Hepatocyte (in vitro differentiated cells): ENCODE data around the gene ADORA2A. TPM values are rescaled to one million over a fixed set of nuclear protein-coding genes. Genes with fewer than 3 reads are reported as not detected.
A peak's percentile ranks its signal among the peaks of the same experiment; 100 is the strongest.

Experiments
- DNase-seq: peaks from one replicate; pipeline ENCODE4 v3.0.0-alpha.2; 2016; ENCODE audit warnings: low spot score
- H2AFZ ChIP-seq: fragments of 200-600 bp; sonication (generic); 2 replicates; pipeline ENCODE4 v1.6.0; 2016; ENCODE audit warnings: antibody characterized with exemption, mild to moderate bottlenecking
- H3K27ac ChIP-seq: fragments of 200-600 bp; sonication (generic); 2 replicates; pipeline ENCODE4 v1.5.1; 2016; ENCODE audit warnings: mild to moderate bottlenecking
- H3K27me3 ChIP-seq: fragments of 200-600 bp; sonication (generic); 2 replicates; pipeline ENCODE4 v1.6.1; 2016
- H3K36me3 ChIP-seq: fragments of 200-600 bp; sonication (generic); replicated peaks from 2 replicates; pipeline ENCODE4 v1.5.1; 2016; ENCODE audit warnings: low read depth; ENCODE audit not compliant: insufficient read depth
- H3K4me1 ChIP-seq: fragments of 200-600 bp; sonication (generic); 2 replicates; pipeline ENCODE4 v1.5.1; 2016; ENCODE audit warnings: mild to moderate bottlenecking, moderate library complexity; ENCODE audit not compliant: insufficient read depth
- H3K4me2 ChIP-seq: fragments of 200-600 bp; sonication (generic); 2 replicates; pipeline ENCODE4 v1.6.0; 2016
- H3K4me3 ChIP-seq: fragments of 200-600 bp; sonication (generic); 2 replicates; pipeline ENCODE4 v1.5.1; 2016; ENCODE audit warnings: mild to moderate bottlenecking
- H3K79me2 ChIP-seq: fragments of 200-600 bp; sonication (generic); 2 replicates; pipeline ENCODE4 v1.6.0; 2017; ENCODE audit warnings: mild to moderate bottlenecking
- H3K9me2 ChIP-seq: fragments of 200-600 bp; sonication (generic); replicated peaks from 2 replicates; pipeline ENCODE4 v1.6.0; 2017; ENCODE audit warnings: mild to moderate bottlenecking; ENCODE audit not compliant: insufficient read depth
- H3K9me3 ChIP-seq: fragments of 200-600 bp; sonication (generic); 2 replicates; pipeline ENCODE4 v1.5.1; 2016; ENCODE audit warnings: low read depth, mild to moderate bottlenecking
- H4K20me1 ChIP-seq: fragments of 200-600 bp; sonication (generic); 2 replicates; pipeline ENCODE4 v1.6.0; 2016; ENCODE audit warnings: mild to moderate bottlenecking; ENCODE audit not compliant: insufficient read depth, poor library complexity, severe bottlenecking
- CTCF ChIP-seq: fragments of 200-600 bp; sonication (generic); IDR thresholded peaks from 2 replicates; pipeline ENCODE4 v1.5.1; 2016; ENCODE audit warnings: antibody characterized with exemption, mild to moderate bottlenecking; ENCODE audit not compliant: poor library complexity
- EZH2 ChIP-seq: fragments of 200-600 bp; sonication (generic); IDR thresholded peaks from 2 replicates; pipeline ENCODE4 v1.6.1; 2016; ENCODE audit warnings: antibody characterized with exemption, mild to moderate bottlenecking, borderline replicate concordance
- EZH2phosphoT487 ChIP-seq: fragments of 200-600 bp; sonication (generic); IDR thresholded peaks from one replicate; pipeline ENCODE4 v1.6.1; 2018; ENCODE audit warnings: antibody characterized with exemption, mild to moderate bottlenecking, low read depth, moderate library complexity; ENCODE audit not compliant: unreplicated experiment, severe bottlenecking
- WGBS: methylation state at CpG from one replicate; pipeline ENCODE4 v1.1.6; 2016; ENCODE audit warnings: low lambda C conversion rate; ENCODE audit errors: missing lambda C conversion rate; 5-methylcytosine and 5-hydroxymethylcytosine counted together
- polyA plus RNA-seq: library from polyadenylated mRNA; unstranded; fragments of >200 nt; fragmentation: Nextera tagmentation; extraction: Ambion mirVana; gene quantifications from 2 replicates; pipeline ENCODE4 v1.2.1, GENCODE V29; 2016
- total RNA-seq: library from RNA; depleted of rRNA; stranded (reverse); fragments of >200 nt; gene quantifications from 2 replicates; pipeline ENCODE4 v1.2.3, GENCODE V29; 2014

ADORA2A gene
- total and polyA plus RNA-seq, 2 experiments from 2014 or later: 1.2 to 3.3 TPM

- no peak overlapping the region for H3K4me3 ChIP-seq
- no peak overlapping the region for H3K27ac ChIP-seq
- no peaks in the 10 kb centered on the region for H3K36me3 ChIP-seq
- H3K27me3 ChIP-seq: no peaks in the 10 kb centered on the region
- no peak overlapping the region for H3K4me2 ChIP-seq
- peaks cover under 1% of the 10 kb centered on the region for H3K79me2 ChIP-seq
- no peak for TF ChIP-seq EZH2phosphoT487
- no peak for TF ChIP-seq EZH2
- TF ChIP-seq CTCF: no peak
- H2AFZ ChIP-seq: no peak overlapping the region
- no peak for DNase-seq
- H3K4me1 ChIP-seq: no peaks in the 10 kb centered on the region
- no peaks in the 10 kb centered on the region for H3K9me3 ChIP-seq
- 92% methylated on average over 21 of the region's 21 CpGs for WGBS
- H3K9me2 ChIP-seq: no peaks in the 10 kb centered on the region
- H4K20me1 ChIP-seq: no peaks in the 10 kb centered on the region
Observed at GRCh38 chr22:24414523-24414922, 12.9 kb upstream of the ADORA2A start.

GRCh38 chr22:24414984-24415945 is 12.1 kb upstream of the ADORA2A start:
- Histone ChIP-seq H3K79me2 (no peaks in the 10 kb centered on the region), H2AFZ (no peak overlapping the region), H3K27ac (peak overlapping the region; percentile 31), H3K27me3 (no peaks in the 10 kb centered on the region), H4K20me1 (no peaks in the 10 kb centered on the region), H3K4me2 (no peak overlapping the region), H3K9me3 (no peaks in the 10 kb centered on the region), H3K36me3 (no peaks in the 10 kb centered on the region), H3K9me2 (no peaks in the 10 kb centered on the region), H3K4me3 (no peak overlapping the region), H3K4me1 (no peaks in the 10 kb centered on the region)
- DNase-seq: no peak
- TF ChIP-seq CTCF (no peak), EZH2 (no peak), EZH2phosphoT487 (no peak)
- WGBS: 90% methylated on average over 26 of the region's 26 CpGs

GRCh38 chr22:24416095-24416494 is 11.3 kb upstream of the ADORA2A start:
- no peaks in the 10 kb centered on the region for H4K20me1 ChIP-seq
- H3K4me2 ChIP-seq: no peak overlapping the region
- no peaks in the 10 kb centered on the region for H3K4me1 ChIP-seq
- no peaks in the 10 kb centered on the region for H3K9me2 ChIP-seq
- H2AFZ ChIP-seq: no peak overlapping the region
- H3K9me3 ChIP-seq: no peaks in the 10 kb centered on the region
- WGBS: 89% methylated on average over 8 of the region's 8 CpGs
- no peaks in the 10 kb centered on the region for H3K79me2 ChIP-seq
- no peak overlapping the region for H3K27ac ChIP-seq
- H3K27me3 ChIP-seq: no peaks in the 10 kb centered on the region
- H3K36me3 ChIP-seq: no peaks in the 10 kb centered on the region
- no peak for DNase-seq
- H3K4me3 ChIP-seq: no peak overlapping the region
- TF ChIP-seq EZH2 (no peak), EZH2phosphoT487 (no peak), CTCF (no peak)
